Duodenal mucosa (tissue), 2 donors: ENCODE results near the gene FLVCR2.
"Not testable (repeated sequence)": the region's sequence is repeated elsewhere in the genome, so short reads cannot be mapped to it uniquely, and the experiment has no call there.

Source experiments
- H3K27ac ChIP-seq: one replicate; pipeline ENCODE4 v1.7.0; 2013; ENCODE audit warnings: low read depth, low read length
- H3K27me3 ChIP-seq, 2 donors: one replicate each; pipeline ENCODE4 v1.7.0; 2013; ENCODE audit warnings: low read length in 2 of 2, control low read depth in 1 of 2; ENCODE audit not compliant: insufficient read depth in 2 of 2, control insufficient read depth in 1 of 2
- H3K36me3 ChIP-seq, 2 donors: one replicate each; pipeline ENCODE4 v1.7.0; 2013; ENCODE audit warnings: low read length in 2 of 2, control low read depth in 1 of 2; ENCODE audit not compliant: insufficient read depth in 2 of 2, control insufficient read depth in 1 of 2
- H3K4me1 ChIP-seq, 2 donors: one replicate each; pipeline ENCODE4 v1.7.0; 2013; ENCODE audit warnings: low read length in 2 of 2, control low read depth in 1 of 2; ENCODE audit not compliant: insufficient read depth in 2 of 2, control insufficient read depth in 1 of 2
- H3K4me3 ChIP-seq, 2 donors: one replicate each; pipeline ENCODE4 v1.7.0; 2013; ENCODE audit warnings: low read length in 2 of 2, low read depth in 1 of 2
- H3K9ac ChIP-seq, 2 donors: one replicate each; pipeline ENCODE4 v1.7.0; 2013; ENCODE audit warnings: low read length in 2 of 2, low read depth in 1 of 2
- H3K9me3 ChIP-seq, 2 donors: one replicate each; pipeline ENCODE4 v1.7.0; 2013; ENCODE audit warnings: low read length in 2 of 2, control low read depth in 1 of 2; ENCODE audit not compliant: control insufficient read depth in 1 of 2

FLVCR2 gene

GRCh38 chr14:75587388-75587787 lies 9.0 kb downstream of the FLVCR2 start:
- Histone ChIP-seq H3K4me1 (peaks cover 11 to 13% of the 10 kb centered on the region in 2 donors), H3K27me3 (no peaks in the 10 kb centered on the region), H3K4me3 (no peak overlapping the region), H3K9ac (no peak overlapping the region), H3K9me3 (peaks cover 2 to 4% of the 10 kb centered on the region in 2 donors), H3K36me3 (peaks cover 0 to 12% of the 10 kb centered on the region in 2 donors), H3K27ac (no peak overlapping the region)

DNA sequence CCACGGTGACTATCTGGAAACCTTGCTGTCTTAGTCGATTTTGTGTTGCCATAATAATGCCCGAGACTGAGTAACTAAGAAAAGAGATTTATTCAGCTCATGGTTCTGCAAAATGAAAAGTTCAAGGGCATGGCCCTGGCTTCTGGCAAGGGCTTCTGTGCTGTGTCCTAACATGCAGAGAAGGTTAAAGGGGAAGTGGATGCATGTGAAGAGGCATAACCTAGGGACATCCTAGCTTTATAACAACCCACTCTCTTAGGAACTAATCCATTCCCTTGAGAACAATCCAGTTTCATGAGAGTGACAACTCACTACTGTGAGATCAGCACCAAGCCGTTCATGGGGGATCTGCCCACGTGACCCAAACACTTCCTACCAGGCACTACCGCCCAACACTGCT lies 11.5 kb downstream of the FLVCR2 start:
- Histone ChIP-seq H3K4me3 (no peak overlapping the region), H3K36me3 (peaks cover 0 to 12% of the 10 kb centered on the region in 2 donors), H3K4me1 (peaks cover 11 to 13% of the 10 kb centered on the region in 2 donors), H3K9ac (no peak overlapping the region), H3K27ac (no peak overlapping the region), H3K9me3 (peaks cover 2 to 4% of the 10 kb centered on the region in 2 donors), H3K27me3 (no peaks in the 10 kb centered on the region)

DNA sequence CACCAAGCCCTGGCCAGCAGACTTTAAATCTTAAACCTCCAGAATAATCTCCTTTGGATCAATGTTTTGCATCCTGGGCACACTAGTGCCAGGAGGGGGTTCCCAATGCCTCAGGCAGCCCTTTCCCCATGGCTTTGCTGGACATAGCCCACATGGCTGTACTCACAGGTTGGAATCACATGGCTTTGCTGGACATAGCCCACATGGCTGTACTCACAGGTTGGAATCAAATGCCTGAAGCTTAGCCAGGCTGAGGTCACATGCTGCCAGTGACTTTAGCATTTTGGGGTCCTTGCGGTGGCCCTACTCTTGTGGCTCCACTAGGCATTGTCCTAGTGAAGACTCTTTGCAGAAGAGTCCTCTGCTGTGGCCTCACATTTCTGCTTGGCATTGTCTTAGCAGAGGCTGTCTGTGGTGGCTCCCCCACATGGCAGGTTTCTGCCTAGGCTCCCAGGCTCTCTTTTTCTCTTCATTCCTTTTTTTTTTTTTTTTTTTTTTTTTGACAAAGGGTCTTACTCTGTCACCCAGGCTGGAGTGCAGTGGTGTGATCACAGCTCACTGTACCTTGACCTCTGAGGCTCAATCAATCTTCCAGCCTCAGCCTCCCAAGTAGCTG lies 13.0 kb downstream of the FLVCR2 start:
- no peak overlapping the region for H3K9ac ChIP-seq
- H3K27me3 ChIP-seq = no peaks in the 10 kb centered on the region
- no peak overlapping the region for H3K4me3 ChIP-seq
- peaks cover 7 to 13% of the 10 kb centered on the region in 2 donors for H3K4me1 ChIP-seq
- H3K36me3 ChIP-seq = peaks cover 0 to 12% of the 10 kb centered on the region in 2 donors
- peaks cover 2 to 4% of the 10 kb centered on the region in 2 donors for H3K9me3 ChIP-seq
- H3K27ac ChIP-seq = no peak overlapping the region

DNA sequence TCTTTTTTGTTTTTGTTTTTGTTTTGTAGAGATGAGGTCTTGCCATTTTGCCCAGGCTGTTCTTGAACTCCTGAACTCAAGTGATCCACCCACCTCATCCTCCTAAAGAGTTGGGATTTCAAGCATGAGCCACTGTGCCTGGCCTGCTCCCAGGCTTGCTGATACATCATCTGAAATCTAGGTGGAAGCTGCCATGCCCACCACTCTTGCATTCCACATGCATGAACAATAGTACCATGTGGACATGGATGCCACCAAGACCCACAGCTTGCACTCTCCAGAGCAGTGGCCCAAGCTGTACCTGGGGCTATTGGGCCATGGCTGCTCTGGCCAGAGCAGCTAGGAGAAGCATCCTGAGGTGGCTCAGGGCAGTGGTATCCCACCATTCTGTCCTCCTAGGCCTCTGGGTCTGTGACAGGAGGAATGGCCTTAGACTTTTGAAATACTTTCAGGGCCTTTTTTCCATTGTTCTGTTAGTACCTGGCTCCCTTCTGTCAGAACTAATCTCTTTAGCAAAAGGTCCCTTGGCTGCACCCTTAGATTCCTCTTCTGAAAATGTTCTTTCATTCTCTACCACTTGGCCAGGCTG lies 13.7 kb downstream of the FLVCR2 start:
- Histone ChIP-seq H3K9me3 (peaks cover 2 to 4% of the 10 kb centered on the region in 2 donors), H3K4me3 (no peak overlapping the region), H3K36me3 (peaks cover 0 to 12% of the 10 kb centered on the region in 2 donors), H3K27me3 (no peaks in the 10 kb centered on the region), H3K4me1 (peaks cover 6 to 7% of the 10 kb centered on the region in 2 donors), H3K9ac (no peak overlapping the region), H3K27ac (no peak overlapping the region)

DNA sequence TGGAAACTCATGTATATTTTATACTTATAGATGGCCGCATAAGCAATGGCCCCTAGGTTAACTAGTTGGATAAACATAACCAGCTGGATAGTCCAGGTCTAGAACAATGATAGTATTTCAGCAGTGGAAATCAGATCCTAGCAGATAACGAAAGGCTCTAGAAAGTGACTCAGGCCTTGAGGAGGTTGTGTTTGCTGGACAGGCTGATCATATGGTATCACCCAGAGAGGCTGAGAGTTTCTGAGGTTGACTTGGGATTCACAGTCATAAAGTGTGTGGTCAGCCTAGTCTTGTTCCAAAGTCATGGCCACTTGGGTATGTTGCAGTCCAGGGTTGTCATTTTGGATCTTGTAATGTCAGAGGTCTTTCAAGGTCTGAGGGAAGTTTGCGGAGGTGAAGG lies 16.8 kb downstream of the FLVCR2 start:
- Histone ChIP-seq H3K27ac (no peak overlapping the region), H3K4me3 (no peak overlapping the region), H3K9ac (no peak overlapping the region), H3K9me3 (peaks cover 2 to 4% of the 10 kb centered on the region in 2 donors), H3K4me1 (peaks cover 6 to 7% of the 10 kb centered on the region in 2 donors), H3K36me3 (peaks cover 0 to 12% of the 10 kb centered on the region in 2 donors), H3K27me3 (no peaks in the 10 kb centered on the region)

- H3K9me3 ChIP-seq = no peaks in the 10 kb centered on the region
Observed at GRCh38 chr14:75597149-75597548, 18.7 kb downstream of the FLVCR2 start.

GRCh38 chr14:75600100-75600499 lies 21.7 kb downstream of the FLVCR2 start:
- not testable (repeated sequence) for H3K27ac ChIP-seq, H3K4me3 ChIP-seq, H3K9me3 ChIP-seq, H3K36me3 ChIP-seq, H3K9ac ChIP-seq, H3K27me3 ChIP-seq
- H3K4me1 ChIP-seq = peaks cover 5 to 17% of the 10 kb centered on the region in 2 donors

More at GRCh38 chr14:75597149-75597548, 18.7 kb downstream of the FLVCR2 start:
- H3K36me3 ChIP-seq = peaks cover 0 to under 1% of the 10 kb centered on the region in 2 donors
- peaks cover 0 to 3% of the 10 kb centered on the region in 2 donors for H3K4me1 ChIP-seq
- H3K4me3 ChIP-seq = no peak overlapping the region
- no peak overlapping the region for H3K9ac ChIP-seq
- H3K27me3 ChIP-seq = no peaks in the 10 kb centered on the region
- H3K27ac ChIP-seq = no peak overlapping the region

DNA sequence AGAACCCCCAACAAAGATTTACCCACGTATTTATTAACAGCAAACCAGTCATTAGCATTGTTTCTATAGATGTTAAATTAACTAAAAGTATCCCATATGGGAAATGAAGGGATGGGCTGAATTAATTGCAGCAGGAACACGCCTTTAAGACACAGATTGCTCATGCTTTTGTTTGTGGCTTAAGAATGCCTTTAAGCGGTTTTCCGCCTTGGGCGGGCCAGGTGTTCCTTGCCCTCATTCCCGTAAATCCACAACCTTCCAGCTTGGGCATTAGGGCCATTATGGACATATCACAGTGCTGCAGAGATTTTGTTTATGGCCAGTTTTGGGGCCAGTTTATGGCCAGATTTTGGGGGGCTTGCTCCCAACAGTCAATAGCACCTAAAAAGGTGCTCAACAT lies 22.6 kb downstream of the FLVCR2 start:
- H3K36me3 ChIP-seq, H3K4me3 ChIP-seq, H3K27me3 ChIP-seq, H3K27ac ChIP-seq, H3K9ac ChIP-seq, H3K9me3 ChIP-seq: not testable (repeated sequence)
- peaks cover 5 to 17% of the 10 kb centered on the region in 2 donors for H3K4me1 ChIP-seq

DNA sequence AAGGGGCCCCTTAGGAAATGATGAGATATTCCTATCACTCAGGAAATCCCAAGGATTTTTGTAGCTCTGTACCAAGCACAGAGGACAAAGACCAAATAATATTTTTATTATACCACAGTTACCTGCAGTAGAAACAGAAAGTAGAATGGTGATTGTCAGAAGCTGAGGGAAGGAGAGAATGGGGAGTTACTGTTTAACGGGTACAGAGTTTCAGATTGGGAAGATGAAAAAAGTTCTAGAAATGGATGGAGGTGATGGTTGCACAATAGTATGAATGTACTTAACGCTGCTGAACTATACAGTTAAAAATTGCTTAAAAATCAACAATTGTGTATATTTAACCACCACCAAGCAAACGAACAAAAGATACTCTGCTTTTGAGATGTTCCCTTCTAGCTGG lies 24.1 kb downstream of the FLVCR2 start:
- Histone ChIP-seq H3K9ac (no peak overlapping the region), H3K4me1 (peaks cover 5 to 17% of the 10 kb centered on the region in 2 donors)

DNA sequence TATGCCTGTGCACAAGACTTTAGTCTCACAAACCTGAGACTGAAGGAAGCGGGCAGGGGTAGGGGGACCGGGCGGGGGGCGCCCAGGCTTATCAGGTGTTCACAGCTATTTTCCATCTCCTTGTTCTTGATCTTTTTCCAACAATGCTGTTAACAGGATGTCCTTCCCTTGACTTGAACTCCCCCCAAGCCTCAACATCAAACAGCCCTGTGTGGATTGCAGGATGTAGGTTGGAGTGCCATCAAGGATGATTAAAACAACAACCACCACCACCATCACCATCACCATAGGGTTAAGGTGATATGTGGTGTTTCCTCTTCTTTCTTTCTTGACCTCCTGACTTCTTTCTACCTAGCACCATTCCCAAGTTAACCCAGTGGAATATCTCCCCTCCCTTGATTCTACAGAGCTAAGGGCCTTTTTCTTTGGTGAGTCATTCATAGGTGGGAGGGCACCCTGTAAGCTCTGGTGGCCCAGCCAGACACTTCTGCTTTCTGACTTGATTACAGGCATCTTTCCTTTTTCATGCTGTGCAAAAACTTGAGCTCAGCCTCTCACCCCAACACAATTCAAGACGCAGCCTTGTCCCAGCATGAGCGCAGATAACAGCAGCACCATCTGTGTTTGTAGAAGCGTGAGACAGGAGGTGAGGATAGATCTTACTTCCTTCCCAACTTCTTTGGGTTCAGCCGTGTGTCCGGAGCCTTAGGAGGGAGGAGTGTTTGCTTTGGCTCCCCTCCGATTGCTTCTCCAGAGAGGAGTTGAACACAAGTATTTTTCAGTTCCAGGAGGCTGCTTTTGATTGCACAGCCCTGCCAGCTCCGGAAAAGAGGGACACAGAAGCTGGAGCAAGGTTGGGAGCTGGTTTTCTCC lies 26.8 kb downstream of the FLVCR2 start:
- H3K9ac ChIP-seq = no peak overlapping the region

More for the DNA sequence above, 24.1 kb downstream of the FLVCR2 start:
- Histone ChIP-seq H3K27ac (no peak overlapping the region), H3K27me3 (no peaks in the 10 kb centered on the region), H3K36me3 (no peaks in the 10 kb centered on the region), H3K4me3 (no peak overlapping the region), H3K9me3 (no peaks in the 10 kb centered on the region)

More for the DNA sequence above, 26.8 kb downstream of the FLVCR2 start:
- H3K36me3 ChIP-seq = no peaks in the 10 kb centered on the region
- H3K9me3 ChIP-seq = no peaks in the 10 kb centered on the region
- H3K4me1 ChIP-seq = peaks cover 5 to 21% of the 10 kb centered on the region in 2 donors
- H3K4me3 ChIP-seq = no peak overlapping the region
- H3K27ac ChIP-seq = no peak overlapping the region
- H3K27me3 ChIP-seq = no peaks in the 10 kb centered on the region
